ENCODE results near the gene PDE11A.
"Not testable (repeated sequence)": the region's sequence is repeated elsewhere in the genome, so short reads cannot be mapped to it uniquely, and the experiment has no call there.

PDE11A gene

DNA sequence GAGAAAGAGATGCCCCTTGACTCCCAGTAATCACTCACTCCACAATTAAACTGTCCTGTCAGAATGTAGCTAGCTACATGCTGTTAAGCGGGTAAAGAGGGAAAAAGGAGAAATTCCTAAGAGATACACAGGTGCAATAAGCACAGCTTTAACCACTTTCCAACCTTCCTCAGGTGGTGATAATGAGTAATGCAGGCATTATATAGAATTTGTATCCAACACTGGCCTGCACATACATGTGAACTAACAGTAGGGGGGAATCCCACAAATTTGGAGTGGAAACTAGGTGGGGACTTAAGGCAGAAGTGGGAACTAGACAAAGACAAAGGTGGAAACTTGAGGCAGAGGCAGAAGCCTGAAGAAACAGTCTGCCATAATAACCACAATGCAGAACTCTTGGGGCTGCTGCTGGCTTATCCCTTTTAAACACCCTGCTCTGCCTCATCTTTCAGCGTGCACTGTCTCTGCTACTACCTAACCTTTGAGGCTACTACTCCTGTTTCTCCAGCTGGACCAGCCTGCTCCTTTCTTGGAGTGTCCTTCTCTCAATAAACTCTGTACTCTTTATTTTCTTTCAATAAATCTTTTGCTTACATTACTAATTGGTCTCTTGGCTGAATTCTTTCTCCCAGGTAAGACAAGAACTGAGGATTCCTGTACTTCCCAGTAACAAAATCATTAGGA is 259.7 kb downstream of the PDE11A start:
- no peak for DNase-seq (ENCODE audit: low read depth)

DNA sequence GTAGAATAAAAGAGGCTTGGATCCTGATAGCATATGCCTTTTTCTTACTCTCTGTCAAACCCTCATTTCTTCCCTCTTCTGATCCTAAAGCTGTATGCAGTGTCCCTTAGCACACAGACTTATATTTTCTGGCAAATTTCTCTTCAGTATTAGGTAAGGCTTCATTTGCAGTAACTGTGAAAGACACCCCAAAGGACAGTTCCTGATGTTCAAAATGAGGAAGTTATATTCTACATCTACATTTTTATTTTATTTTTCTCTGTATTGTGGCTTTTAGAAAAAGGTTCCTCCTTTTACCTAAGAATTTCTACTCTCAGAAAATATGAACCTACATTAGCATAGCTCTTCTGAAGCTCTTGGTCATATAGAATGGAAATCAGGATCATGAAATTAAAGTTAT is 261.7 kb downstream of the PDE11A start:
- DNase-seq (ENCODE audit: low read depth) = no peak

DNA sequence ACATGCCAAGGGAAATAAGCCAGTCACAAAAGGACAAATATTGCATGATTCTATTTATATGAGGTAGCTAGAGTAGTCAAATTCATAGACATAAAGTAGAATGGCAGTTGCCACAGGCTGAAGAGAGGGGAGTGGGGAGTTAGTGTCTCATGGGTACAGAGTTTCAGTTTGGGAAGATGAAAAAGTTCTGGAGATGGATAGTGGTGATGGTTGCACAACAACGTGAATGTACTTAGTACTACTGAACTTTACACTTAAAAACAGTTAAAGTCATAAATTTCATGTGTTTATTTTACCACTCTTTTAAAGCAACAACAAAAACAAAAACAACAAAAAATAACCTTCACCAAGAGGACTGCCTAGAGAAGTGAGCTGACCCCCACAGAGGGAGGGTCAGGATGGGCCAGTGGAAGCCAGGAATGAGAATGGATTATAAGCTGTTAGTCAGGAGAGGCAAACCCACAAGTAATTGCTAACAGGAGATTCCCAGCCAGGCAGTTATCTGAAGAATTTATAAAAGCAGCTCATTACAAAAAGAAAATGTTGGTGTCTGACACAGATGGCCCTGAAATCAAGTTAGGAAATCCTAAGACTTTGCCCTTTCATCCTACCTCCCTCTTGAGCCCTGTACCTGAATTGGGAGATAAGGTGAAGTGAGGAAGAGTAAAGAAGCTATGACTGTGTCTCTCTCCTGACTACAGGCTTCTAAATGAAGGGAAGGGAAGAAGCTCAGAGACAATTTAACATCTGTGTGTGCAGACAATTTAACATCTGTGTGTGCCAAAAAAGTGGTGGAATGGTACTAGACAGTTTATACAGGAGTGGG is 263.4 kb downstream of the PDE11A start:
- DNase-seq (ENCODE audit: low read depth) = no peak

DNA sequence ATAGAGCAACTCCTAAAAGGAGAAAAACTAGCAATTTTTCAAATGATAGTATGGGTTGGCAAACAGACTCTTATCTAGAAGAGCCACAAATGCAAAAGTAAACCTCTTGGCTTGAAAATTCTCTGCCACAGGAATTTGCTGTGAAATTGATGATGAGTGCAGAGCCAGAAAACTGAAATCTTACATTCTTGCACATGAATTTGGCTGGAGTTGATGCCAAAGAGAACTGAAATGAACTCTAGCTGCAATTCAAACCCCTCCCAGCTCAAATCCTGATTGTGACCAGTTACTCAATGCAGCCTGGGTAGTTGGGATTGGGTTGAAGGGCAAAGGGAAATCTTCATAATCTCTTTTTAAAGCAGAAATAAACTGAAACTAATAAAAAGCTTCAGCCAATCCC is 266.6 kb downstream of the PDE11A start:
- no peak for DNase-seq (ENCODE audit: low read depth)

DNA sequence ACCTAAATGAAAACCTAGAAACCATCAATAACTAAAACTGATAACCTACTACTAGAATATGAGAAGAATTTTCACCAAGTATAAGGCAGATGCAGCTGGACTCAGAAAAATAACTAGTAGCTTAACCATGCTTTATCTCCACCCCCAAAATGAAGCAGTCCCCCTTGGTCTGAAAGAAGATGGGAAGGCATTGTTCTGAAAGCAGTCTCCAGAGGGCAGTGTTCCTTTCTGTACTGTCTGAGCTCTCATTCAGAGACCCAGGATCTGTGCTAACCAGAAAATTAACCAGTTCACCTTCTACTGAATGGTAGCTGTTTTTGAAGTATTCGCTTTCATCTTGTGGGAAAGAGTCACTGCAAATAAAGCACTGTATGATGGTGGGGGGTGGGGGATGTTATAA is 273.0 kb downstream of the PDE11A start:
- DNase-seq (ENCODE audit: low read depth) = no peak

DNA sequence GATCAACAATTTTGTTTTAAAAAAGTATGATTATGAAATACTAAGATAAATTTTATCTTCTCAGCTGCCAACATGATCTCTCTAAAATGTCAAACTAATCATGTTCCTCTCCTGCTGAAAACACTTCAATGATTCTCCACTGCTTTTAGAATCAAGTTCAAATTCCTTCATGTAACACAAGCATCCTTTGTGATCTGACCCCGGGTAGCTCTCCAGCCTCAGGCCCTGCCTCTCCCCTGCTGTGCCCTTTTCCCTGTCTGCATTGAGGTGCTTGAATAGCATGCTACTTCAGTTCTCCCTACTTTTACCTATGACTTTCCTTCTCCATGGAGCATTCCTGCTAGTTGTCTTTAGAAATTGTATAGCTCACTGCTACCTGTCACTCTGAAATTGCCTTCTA is 274.8 kb downstream of the PDE11A start:
- DNase-seq (ENCODE audit: low read depth) = no peak

DNA sequence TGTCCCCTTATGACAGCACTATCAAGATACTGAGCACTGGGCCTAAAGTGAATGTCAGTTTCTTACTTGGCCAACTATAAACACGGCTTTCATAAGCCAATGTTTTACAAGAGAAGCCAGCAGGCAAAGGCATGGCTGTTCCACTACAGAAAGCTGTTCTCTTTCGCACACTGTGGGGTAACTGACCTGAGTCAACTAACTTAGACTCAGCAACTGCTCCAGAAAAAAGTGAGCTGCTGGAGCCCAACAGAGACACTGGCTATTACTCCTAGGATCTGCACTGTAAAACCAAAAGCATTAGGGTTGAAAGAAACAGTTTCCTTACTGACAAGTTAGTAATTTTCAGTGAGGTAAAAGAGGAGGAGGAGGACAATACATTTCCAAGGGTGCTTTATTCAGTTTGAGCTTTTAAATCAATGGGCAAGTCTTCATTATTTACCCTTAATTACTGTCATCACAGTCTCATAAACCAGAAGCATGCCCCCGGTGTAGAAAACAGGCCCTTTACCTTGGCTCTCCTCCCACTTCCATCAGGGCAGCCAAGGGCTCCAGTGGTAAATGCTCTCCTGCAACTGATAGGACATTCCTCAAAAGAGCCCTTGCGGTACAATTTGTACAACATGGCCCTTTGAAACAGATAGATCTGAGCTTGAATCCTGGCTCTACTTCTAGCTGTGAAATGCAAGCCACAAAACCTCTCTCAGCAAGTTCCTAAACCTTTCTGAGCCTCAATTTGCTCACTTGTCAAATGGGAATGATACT is 275.7 kb downstream of the PDE11A start:
- no peak for DNase-seq (ENCODE audit: low read depth)

DNA sequence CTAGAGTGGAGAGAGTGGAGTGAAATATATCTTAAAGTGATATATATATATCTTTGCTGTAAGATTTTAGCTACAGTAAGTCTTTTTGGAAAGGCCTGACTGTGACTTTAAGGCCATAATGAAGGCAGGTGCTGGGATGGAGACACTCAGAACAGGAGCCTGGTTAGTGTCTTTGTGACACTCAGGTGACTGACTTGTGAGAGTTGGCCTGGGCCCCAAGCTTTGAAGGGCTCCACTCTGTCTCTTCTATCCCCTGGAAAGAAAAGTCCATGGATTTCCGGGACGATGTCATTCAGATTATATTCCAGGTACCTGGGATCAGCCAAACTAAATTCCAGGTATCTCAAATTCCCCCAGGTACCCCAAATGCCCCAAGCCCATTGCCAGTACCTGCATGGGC is 276.6 kb downstream of the PDE11A start:
- no peak for DNase-seq (ENCODE audit: low read depth)

DNA sequence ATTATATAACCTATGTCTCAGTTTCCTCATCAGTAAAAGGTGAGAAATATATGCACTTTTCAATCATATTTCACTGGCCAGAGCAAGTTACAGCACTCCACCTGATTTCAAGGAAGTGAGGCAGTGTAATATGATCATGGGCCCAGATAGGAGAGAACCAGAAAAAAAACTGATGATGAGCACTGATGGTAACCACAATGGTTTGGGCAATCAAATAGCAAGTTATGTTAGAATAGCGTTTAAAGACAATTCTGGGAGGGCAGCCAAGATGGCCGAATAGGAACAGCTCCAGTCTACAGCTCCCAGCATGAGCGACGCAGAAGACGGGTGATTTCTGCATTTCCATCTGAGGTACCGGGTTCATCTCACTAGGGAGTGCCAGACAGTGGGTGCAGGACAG is 287.4 kb downstream of the PDE11A start:
- DNase-seq (ENCODE audit: low read depth) = not testable (repeated sequence)

DNA sequence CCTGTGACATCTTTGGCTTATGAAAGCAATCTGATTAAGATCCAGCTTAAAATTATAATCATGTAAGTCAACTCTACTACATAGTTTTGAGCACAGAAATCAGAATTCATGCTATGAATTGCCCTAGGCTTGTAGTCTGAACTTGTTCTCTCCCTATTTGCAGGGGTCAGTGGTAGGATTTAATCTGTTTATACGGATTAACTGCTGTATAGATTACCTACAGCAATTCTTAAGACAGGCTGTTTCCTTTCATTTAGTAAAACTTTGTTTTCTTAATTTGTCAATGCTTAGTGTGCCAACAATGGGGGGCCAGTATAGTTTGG is 287.9 kb downstream of the PDE11A start:
- DNase-seq (ENCODE audit: low read depth) = no peak

DNA sequence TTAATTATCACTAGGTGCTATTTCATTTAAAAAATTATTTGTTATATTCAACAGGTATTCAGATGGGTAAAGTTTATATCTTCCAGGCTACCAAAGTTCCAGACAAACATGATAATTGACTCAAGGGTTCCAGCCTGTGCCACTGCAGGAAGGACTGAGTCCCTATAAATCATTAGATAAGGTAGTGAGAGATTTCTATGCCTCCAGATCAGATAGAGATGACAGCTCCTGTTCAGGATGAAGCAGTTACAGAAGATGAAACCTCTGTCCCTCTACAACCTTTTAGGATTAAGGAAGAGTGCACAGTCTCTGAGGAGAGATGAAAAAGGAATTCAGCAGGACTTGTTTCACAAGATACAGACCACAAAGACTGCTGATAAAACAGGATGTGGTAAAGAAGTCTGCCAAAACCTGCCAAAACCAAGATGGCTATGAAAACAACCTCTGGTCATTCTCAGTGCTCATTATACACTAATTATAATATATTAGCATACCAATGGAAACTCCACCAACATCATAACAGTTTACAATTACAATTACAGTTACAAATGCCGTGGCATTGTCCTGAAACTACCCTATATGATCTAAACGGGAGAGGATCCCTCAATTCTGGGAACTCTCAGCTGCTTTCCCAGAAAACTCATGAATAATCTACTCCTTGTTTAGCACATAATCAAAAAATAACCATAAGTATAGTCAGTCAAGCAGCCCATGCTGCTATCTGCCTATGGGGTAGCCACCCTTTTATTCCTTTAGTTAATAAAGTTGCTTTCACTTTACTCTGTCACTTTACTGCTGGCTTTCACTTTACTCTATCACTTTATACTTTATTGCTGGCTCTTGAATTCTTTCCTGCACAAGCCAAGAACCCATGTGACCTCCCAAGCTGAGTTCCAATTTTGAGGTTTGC is 288.5 kb downstream of the PDE11A start:
- no peak for DNase-seq (ENCODE audit: low read depth)

DNA sequence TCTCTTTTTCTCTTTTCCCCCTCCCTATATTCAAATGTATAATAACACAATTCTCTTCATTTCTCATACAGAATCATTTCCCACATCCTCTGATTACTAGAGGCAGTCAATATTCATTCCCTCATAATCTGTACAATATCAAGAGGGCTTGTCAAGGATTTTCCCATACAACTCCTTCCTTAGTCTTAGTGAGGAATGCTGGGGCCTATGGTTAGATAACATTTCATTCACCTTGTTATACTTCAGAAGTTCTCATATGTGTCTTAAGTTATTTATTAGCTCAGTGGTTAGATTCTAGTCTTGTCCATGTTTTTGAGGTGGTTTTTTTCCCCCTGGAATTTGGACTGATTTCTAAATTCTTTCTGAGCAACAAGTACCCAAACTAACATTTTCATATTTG is 289.5 kb downstream of the PDE11A start:
- no peak for DNase-seq (ENCODE audit: low read depth)

DNA sequence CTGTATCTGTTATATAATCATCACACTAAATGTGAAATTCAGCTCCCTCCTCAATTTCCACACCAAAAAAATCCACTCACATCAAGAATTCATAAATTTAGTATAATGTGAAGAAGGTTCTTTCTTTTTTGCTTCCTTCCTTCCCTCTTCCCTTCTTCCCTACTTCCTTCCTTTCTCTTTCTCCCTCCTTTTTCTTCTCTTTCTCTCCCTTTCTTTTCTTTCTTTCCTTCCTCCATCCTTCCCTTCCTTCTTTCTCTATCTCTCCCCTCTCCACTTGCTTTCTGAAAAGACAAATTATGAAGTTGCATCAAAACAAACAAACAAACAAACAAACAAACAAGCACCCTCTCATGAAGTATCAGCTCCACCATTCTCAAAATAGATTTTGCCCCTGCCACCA is 290.0 kb downstream of the PDE11A start:
- no peak for DNase-seq (ENCODE audit: low read depth)

DNA sequence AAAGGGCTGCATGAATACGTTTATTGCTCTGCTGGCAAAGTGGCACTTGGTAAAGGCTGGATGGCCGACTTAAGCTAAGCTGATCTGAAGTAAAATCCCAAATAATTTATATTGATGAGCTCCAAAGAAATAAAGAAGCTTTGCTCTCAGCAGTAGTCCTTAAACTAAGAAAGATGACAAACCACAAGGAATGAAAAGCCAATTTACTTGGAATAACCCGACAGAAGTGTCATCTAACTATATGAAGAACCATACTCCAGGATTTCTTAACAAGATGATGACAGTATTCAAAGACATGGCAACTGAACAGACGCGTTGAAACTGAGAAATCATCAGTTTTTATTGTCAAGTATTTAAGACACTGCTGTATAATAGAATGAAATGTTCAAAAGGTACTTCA is 294.1 kb downstream of the PDE11A start:
- no peak for DNase-seq (ENCODE audit: low read depth)

DNA sequence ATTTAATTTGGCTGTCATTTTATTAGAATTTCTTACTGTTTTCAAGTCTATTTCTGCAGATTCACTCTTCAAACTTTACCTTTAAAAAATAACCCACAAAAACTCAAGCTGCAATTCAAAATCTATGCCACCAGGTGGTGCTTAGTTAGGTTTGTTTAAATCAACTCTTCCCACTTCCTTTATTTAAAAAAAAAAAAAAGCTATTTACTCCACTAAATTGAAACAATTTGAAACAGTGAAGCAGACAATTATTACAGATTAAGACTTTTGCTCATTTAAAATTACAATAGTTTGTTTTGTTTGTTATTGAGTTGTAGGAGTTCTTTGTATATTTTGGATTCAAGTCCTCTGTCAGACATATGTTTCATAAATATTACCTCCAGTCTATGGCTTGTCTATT is 300.0 kb downstream of the PDE11A start:
- DNase-seq (ENCODE audit: low read depth) = no peak

DNA sequence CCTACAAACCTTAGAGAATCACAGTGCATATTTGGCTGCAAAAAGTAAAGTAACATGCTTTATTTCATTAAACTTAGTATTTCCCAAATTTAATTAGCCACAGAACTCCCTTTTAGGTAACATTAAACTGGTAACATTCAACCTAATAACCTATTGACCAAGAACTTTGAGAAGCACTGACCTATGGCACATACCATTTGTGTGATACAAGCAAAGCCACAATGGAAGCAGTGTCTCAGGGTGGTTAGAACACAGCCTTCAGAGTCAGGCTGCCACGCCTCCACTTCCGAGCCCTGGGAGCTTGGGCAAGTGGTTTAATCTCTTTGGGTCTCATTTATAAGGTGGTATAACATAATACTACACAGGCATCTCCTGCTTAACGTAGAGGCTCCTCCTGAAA is 301.4 kb downstream of the PDE11A start:
- DNase-seq (ENCODE audit: low read depth) = no peak

DNA sequence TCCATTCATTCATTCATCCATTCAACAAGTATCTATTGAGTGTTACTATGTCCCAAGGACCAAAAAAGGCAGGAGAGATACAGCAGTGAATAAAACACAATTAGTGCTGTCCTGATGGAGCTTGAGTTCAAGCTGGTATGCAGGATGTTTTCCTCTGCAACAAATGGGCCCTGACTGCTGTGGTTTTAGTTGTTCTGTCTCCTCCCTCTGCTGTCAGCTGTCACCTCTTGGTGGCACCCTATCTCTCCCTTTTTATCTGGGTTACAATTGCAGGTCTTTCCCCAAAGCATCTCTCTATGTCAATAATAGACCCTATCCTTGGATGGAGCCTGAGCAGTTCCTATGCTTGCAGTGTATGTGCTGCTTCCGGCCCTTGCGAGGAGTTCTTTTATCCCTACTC is 304.8 kb downstream of the PDE11A start:
- DNase-seq (ENCODE audit: low read depth) = no peak

DNA sequence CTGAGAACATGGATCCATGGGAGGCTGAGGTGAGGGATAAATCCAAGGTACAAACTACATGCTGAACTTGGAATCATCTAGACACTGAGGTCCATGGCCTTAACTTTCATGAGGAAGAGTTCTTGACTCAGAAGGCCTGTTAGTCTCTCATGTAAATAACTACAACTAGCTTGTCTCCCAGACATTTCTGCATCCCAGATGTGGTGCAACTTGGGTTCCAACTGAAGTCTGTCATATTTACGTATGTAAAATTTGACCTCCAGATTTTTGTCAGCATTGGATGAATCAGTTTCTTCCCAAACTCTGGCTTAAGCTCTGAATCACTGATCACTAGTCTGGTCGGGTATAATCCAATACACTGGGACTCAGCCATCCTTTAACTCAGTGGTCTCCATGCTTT is 306.9 kb downstream of the PDE11A start:
- no peak for DNase-seq (ENCODE audit: low read depth)

DNA sequence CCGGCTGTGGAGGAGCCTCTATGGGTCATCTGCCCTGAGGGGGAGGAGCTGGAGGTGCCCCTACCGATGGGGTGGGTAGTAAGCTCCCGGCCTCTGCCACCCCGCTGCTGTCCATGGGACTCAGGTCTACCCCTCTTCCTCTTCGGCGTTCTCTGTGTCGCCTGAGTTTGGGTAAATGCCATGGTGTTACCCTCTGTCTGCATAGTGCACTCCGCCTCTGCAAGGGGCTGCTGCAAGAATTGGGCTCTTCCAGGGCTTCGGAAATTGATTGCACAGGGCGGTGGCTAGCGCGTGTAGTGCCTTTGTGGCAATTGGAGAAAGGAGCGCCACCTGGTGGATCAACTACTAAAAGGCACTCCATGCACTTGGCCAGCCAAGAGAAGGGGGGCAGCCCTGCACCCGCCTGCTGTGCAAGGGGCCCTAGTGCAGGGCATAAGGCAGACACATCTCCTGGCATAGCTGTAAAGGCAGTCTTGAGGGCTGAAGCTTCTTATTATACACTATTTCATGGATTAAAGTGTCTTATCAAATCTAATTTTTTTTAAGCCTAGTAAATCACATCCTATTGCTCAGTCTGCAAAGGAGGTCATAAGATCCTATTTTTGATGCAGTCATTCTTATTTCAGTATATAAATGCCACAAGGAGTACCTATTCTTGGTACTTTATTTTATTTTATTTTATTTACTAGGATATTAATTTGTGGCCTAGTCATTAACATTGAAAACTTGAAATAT is 308.9 kb downstream of the PDE11A start:
- DNase-seq (ENCODE audit: low read depth) = peak; percentile 31

DNA sequence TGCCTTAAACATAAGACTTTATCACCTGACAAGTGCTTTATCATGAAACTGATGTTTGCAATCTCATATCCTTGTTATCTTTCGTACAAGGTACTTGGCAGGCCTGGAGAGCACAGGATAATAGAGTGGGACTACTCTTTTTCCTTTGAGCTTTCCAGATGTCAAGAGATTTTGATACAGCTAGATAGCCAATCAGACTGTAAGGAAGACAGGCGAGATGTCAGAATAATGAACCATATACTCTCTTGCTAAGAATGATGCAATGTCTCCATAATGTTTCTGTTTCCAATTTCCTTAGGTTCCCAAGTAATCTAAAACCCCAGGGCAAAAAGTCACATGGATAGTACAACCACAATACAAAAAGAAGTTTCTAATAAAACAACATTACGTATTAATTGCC is 313.1 kb downstream of the PDE11A start:
- DNase-seq (ENCODE audit: low read depth) = no peak

DNA sequence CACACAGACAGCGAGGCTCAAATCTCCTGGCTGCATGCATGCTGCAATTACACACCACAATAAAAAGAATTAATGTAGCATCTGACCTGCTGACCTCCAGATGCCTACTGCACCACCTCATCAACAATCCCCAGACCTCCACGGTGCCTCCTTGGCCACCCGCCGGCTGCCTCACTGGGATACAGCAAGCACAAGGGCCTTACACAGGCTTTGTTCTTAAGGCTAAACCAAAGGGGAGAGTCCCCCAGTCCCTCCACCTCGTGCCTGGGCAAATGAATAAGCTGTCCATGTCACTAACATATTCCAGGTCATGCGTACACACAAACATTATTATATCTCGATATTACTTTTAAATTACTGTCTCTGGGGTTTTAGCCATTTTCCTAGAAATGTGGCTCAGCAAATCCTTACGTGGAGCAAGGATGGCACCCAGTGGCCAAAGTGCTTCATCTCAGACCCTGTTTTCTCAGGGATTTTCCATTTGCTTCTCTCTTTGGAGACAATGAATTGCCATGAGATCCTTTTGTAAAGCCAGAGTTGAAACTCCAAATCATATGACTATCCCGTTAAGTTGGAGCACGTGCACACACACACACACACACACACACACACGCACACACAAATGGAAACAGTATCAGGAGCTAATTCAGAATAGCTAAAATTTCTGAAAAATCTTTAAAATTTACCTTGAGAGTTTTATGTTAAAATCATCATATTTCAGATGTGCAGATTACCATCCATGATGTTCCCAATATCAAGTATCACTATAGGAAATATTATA is 313.8 kb downstream of the PDE11A start:
- DNase-seq (ENCODE audit: low read depth) = no peak
